Activated CD8-positive, alpha-beta memory T cell treated with anti-CD3 and anti-CD28 coated beads for 36 hours (primary cell): ENCODE results near the gene NCOA3. TPM values are rescaled to one million over a fixed set of nuclear protein-coding genes. Genes with fewer than 3 reads are reported as not detected.

Experiments
- CTCF ChIA-PET: fragments of 350-600 bp; sonication (Branson Sonifier 250); formaldehyde crosslinking; loops from one replicate; lab custom pipeline; 2021; ENCODE audit warnings: antibody characterized with exemption; lab: Charles Lee
- POLR2A ChIA-PET: fragments of 350-600 bp; sonication (Branson Sonifier 250); formaldehyde crosslinking; loops from one replicate; lab custom pipeline; 2021; ENCODE audit warnings: antibody characterized with exemption; lab: Charles Lee
- total RNA-seq, 2 experiments: library from RNA; stranded (reverse); gene quantifications; one replicate each; pipeline ENCODE4 v1.2.3, GENCODE V29; 2021

Gene NCOA3
- total RNA-seq, 2 experiments from 2014 or later = 77.1 to 86.2 TPM

- POLR2A ChIA-PET = no interaction called here
- CTCF ChIA-PET = interaction anchor here (1.0 kb wide), 1 partner anchor 353 kb away, joined by 3 read pairs; no protein-coding TSS in a partner anchor
Observed at GRCh38 chr20:47623206-47623605, 121.5 kb downstream of the NCOA3 start.

GRCh38 chr20:47627540-47627939, 125.9 kb downstream of the NCOA3 start:
- POLR2A ChIA-PET = no interaction called here
- CTCF ChIA-PET = no interaction called here

GRCh38 chr20:47629907-47630306, 128.2 kb downstream of the NCOA3 start:
- ChIA-PET POLR2A (no interaction called here), CTCF (no interaction called here)

- ChIA-PET POLR2A (no interaction called here), CTCF (no interaction called here)
Observed at GRCh38 chr20:47631078-47631477, 129.4 kb downstream of the NCOA3 start.

DNA sequence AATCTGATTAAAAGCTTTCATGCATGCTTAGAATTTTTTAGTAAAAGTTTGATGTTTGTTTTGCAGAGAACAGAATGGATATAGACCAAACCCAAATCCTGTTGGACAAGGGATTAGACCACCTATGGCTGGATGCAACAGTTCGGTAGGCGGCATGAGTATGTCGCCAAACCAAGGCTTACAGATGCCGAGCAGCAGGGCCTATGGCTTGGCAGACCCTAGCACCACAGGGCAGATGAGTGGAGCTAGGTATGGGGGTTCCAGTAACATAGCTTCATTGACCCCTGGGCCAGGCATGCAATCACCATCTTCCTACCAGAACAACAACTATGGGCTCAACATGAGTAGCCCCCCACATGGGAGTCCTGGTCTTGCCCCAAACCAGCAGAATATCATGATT, 133.6 kb downstream of the NCOA3 start:
- CTCF ChIA-PET = interaction anchor here (0.8 kb wide), 1 partner anchor 214 kb away, joined by 3 read pairs; no protein-coding TSS in a partner anchor
- POLR2A ChIA-PET = no interaction called here

- POLR2A ChIA-PET = no interaction called here
- CTCF ChIA-PET = no interaction called here
Observed at GRCh38 chr20:47638851-47639250, 137.2 kb downstream of the NCOA3 start.

DNA sequence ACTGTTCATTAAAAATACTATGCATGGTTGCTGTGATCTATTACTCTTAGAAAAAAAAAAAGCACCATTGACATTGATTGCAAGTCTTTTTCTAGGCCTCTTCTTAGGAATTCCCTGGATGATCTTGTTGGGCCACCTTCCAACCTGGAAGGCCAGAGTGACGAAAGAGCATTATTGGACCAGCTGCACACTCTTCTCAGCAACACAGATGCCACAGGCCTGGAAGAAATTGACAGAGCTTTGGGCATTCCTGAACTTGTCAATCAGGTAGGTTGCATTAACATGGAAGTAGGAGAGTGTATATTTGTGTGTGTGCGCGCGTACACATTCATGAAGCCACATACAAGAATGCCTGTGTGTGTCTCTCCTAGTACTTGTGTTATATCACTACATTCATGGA, 140.4 kb downstream of the NCOA3 start:
- POLR2A ChIA-PET = no interaction called here
- CTCF ChIA-PET = no interaction called here

DNA sequence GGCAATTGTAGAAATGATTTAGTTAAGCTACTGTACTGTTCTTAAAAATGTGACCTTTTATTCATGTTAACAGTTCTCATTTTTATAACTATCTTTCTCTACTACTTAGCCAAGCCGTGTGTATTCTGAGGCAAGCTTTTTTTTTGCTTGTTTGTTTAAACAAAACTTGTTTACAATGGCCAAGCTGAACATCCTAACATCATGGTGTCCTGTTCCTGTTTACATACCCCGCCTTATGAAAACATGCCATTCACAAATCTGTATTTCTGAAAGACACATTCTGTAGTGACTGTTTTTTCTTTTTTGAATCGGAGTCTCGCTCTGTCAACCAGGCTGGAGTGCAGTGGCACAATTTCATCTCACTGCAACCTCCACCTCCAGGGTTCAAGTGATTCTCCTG, 140.9 kb downstream of the NCOA3 start:
- ChIA-PET POLR2A (no interaction called here), CTCF (interaction anchor here (0.5 kb wide), 1 partner anchor 242 kb away, joined by 3 read pairs; no protein-coding TSS in a partner anchor)

DNA sequence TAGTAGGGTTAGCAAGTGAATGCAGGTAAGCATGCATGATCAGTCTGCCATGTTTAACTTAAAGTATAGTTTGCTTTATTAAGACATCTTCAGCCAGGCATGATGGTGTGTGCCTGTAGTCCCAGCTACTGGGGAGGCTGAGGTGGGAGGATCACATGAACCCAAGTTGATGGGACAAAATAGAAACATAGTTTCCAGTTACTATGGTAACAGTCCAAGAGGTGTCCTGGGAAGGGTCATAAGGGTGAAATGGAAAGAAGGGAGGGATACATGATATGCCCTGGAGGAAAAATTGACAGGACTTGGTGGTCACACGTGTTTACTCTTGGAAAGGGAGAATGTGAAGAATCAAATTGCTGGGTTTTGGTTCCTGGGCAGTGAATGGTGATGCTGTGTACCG, 143.9 kb downstream of the NCOA3 start:
- ChIA-PET POLR2A (no interaction called here), CTCF (no interaction called here)

GRCh38 chr20:47647994-47648393, 146.3 kb downstream of the NCOA3 start:
- POLR2A ChIA-PET = no interaction called here
- CTCF ChIA-PET = no interaction called here

- POLR2A ChIA-PET = no interaction called here
- CTCF ChIA-PET = no interaction called here
Observed at GRCh38 chr20:47648943-47649342, 147.3 kb downstream of the NCOA3 start.

- POLR2A ChIA-PET = no interaction called here
- CTCF ChIA-PET = no interaction called here
Observed at GRCh38 chr20:47652301-47652700, 150.6 kb downstream of the NCOA3 start.

GRCh38 chr20:47652794-47653193, 151.1 kb downstream of the NCOA3 start:
- CTCF ChIA-PET = no interaction called here
- POLR2A ChIA-PET = interaction anchor here (0.7 kb wide), 1 partner anchor 232 kb away, joined by 6 read pairs; no protein-coding TSS in a partner anchor

DNA sequence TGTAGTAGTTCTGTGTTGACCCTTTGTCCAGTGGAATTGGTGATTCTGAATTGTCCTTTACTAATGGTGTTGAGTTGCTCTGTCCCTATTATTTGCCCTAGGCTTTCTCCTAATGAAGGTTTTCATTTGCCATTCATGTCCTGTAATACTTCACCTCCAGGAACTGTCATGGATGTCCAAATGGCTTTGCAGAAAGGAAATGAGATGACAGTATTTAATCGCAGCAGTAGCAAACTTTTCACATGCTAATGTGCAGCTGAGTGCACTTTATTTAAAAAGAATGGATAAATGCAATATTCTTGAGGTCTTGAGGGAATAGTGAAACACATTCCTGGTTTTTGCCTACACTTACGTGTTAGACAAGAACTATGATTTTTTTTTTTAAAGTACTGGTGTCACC, 152.2 kb downstream of the NCOA3 start:
- POLR2A ChIA-PET = no interaction called here

GRCh38 chr20:47654370-47654769, 152.7 kb downstream of the NCOA3 start:
- ChIA-PET CTCF (interaction anchor here (0.7 kb wide), 1 partner anchor 99 kb away, joined by 3 read pairs; no protein-coding TSS in a partner anchor), POLR2A (no interaction called here)

More for the DNA sequence above, 152.2 kb downstream of the NCOA3 start:
- CTCF ChIA-PET = interaction anchor here (0.6 kb wide), 1 partner anchor 10 kb away, joined by 4 read pairs; no protein-coding TSS in a partner anchor

- CTCF ChIA-PET = no interaction called here
- POLR2A ChIA-PET = no interaction called here
Observed at GRCh38 chr20:47655635-47656034, 153.9 kb downstream of the NCOA3 start.

DNA sequence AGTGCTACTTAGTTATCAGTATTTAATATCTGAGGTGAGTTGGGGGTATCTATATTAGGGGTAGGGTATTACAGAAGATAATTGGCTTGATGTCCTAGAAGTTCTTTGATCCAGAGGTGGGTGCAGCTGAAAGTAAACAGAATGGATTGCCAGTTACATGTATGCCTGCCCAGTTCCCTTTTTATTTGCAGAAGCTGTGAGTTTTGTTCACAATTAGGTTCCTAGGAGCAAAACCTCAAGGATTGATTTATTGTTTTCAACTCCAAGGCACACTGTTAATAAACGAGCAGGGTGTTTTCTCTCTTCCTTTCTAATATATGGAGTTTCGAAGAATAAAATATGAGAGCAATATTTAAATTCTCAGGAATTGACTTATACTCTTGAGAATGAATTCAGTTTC, 154.6 kb downstream of the NCOA3 start:
- ChIA-PET CTCF (no interaction called here), POLR2A (no interaction called here)

GRCh38 chr20:47659904-47660601, 158.4 kb downstream of the NCOA3 start:
- POLR2A ChIA-PET = interaction anchor here (0.6 kb wide), 1 partner anchor 390 kb away, joined by 11 read pairs; no protein-coding TSS in a partner anchor
- CTCF ChIA-PET = no interaction called here

DNA sequence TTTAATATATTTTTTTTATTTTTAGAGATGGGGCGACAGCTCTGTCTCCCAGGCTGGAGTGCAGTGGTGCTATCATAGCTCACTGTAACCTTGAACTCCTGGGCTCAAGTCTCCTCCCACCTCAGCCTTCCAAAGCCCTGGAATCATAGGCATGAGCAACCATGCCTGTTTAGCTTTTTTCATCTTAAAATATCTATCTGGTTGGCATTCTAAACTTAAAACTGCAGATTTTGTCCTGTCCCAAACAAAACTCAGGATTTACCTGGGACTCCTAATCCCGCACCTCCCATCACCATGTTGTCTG, 158.9 kb downstream of the NCOA3 start:
- ChIA-PET POLR2A (no interaction called here), CTCF (no interaction called here)

DNA sequence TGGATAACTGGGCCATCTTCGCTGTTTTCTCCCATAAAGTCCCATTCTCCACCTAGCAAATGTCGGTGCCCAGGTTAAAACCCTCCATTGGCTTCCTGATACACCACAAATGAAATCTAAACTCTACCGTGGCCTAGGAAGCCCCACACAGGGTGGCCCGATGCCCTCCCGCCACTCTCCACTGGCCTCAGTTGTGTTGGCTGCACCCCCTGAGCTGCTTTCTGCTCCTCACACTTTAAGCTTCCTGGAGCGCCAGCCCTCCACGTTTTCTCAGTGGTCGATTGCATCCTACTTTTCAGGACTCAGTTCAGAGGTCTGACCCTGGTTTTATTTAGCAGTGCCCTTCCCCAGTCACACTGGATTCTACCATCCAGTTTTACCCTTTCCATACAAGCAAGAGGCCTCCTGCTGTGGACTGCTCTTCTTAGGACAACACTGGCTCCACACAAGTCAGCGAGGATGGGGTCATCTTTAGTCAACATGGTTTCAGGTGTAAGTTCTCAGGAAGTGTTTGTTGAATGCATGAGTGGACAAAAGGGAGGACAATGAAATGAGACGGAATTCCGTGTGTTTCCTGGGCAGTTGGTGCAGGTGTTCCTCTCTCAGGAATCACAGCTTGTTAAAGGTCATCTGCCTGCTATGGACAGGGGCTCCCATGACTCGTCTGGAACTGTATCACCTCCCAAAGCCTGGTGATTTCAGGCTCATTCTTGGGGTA, 159.5 kb downstream of the NCOA3 start:
- CTCF ChIA-PET = no interaction called here
- POLR2A ChIA-PET = no interaction called here

GRCh38 chr20:47661714-47662113, 160.0 kb downstream of the NCOA3 start:
- CTCF ChIA-PET = no interaction called here

More at GRCh38 chr20:47661714-47662113, 160.0 kb downstream of the NCOA3 start:
- POLR2A ChIA-PET = no interaction called here
